ENCODE measurements around the gene FYN.

GRCh38 chr6:111916747-111917146 is 43.5 kb upstream of the FYN start:
- TF ChIP-seq CTCF (IDR thresholded peaks at IDR 0.05 in 2 of 3, conservative IDR thresholded peaks at IDR 0.05 in 1 of 3; ENCODE audit: borderline replicate concordance in 1 of 3, insufficient read depth in 1 of 3, low read depth in 2 of 3, low read length in 2 of 3) = no peak
- no peak for TF ChIP-seq SP1 (IDR thresholded peaks at IDR 0.05; ENCODE audit: low read depth)
